H1 (cell line): ENCODE measurements around the gene CAD. TPM values are rescaled to one million over a fixed set of nuclear protein-coding genes. Genes with fewer than 3 reads are reported as not detected.
A peak's percentile ranks its signal among the peaks of the same experiment; 100 is the strongest.

Source experiments
- CTCF ChIA-PET: fragments of 300-600 bp; sonication (Branson Sonifier 250); formaldehyde crosslinking; loops from one replicate; lab custom pipeline; 2021; ENCODE audit not compliant: partially characterized antibody; lab: Charles Lee
- POLR2A ChIA-PET: fragments of 300-600 bp; sonication (Branson Sonifier 250); formaldehyde crosslinking; loops from one replicate; lab custom pipeline; 2021; ENCODE audit warnings: inconsistent platforms; ENCODE audit not compliant: partially characterized antibody; lab: Charles Lee
- DNase-seq, 2 experiments: peaks; one replicate each; pipeline versions ENCODE4 v3.0.0 to v3.0.0-alpha.2; 2010 to 2022; ENCODE audit warnings: low spot score in 2 of 2, low read depth in 1 of 2, mixed read lengths in 1 of 2
- FAIRE-seq: peaks from 2 replicates; lab custom pipeline; 2011; peaks lifted over from hg19 to GRCh38; lab: Jason Lieb, UNC
- H2AFZ ChIP-seq: 2 replicates; pipeline ENCODE4 v1.8.1; 2012; ENCODE audit warnings: low read length, inconsistent platforms
- H2AK5ac ChIP-seq: 2 replicates; pipeline ENCODE4 v1.6.1; 2013; ENCODE audit warnings: low read depth, low read length
- H2BK120ac ChIP-seq: replicated peaks from 2 replicates; pipeline ENCODE3; 2013; ENCODE audit warnings: low read depth, low read length, inconsistent platforms
- H2BK12ac ChIP-seq: 2 replicates; pipeline ENCODE4 v1.6.1; 2013; ENCODE audit warnings: low read depth, low read length
- H2BK15ac ChIP-seq: 2 replicates; pipeline ENCODE4 v1.6.1; 2013; ENCODE audit warnings: low read length
- H2BK20ac ChIP-seq: 2 replicates; pipeline ENCODE4 v1.6.1; 2013; ENCODE audit warnings: low read length
- H2BK5ac ChIP-seq: 2 replicates; pipeline ENCODE4 v1.6.1; 2013; ENCODE audit warnings: low read depth, low read length
- H3K14ac ChIP-seq: 2 replicates; pipeline ENCODE4 v1.6.1; 2013; ENCODE audit warnings: inconsistent platforms; ENCODE audit not compliant: insufficient read length
- H3K18ac ChIP-seq: 2 replicates; pipeline ENCODE4 v1.6.1; 2013; ENCODE audit warnings: low read length; ENCODE audit errors: extremely low read depth
- H3K23ac ChIP-seq: 2 replicates; pipeline ENCODE4 v1.6.1; 2013; ENCODE audit warnings: inconsistent platforms; ENCODE audit not compliant: insufficient read length
- H3K23me2 ChIP-seq: 2 replicates; pipeline ENCODE4 v1.6.1; 2013; ENCODE audit warnings: low read depth, low read length
- H3K27ac ChIP-seq: 2 replicates; pipeline ENCODE4 v1.6.1; 2011; ENCODE audit warnings: low read depth, low read length, inconsistent platforms
- H3K27me3 ChIP-seq, 4 experiments: replicated peaks in 1 of 4; 1 replicate in 1 of 4; 2 replicates in 3 of 4; pipeline versions ENCODE4 v1.6.1 to v1.8.1; 2011 to 2013; ENCODE audit warnings: low read length in 3 of 4, mild to moderate bottlenecking in 3 of 4, inconsistent platforms in 2 of 4, mixed read lengths in 2 of 4, moderate library complexity in 1 of 4; ENCODE audit not compliant: control insufficient read depth in 3 of 4, insufficient read depth in 3 of 4; ENCODE audit errors: extremely low read depth in 1 of 4
- H3K36me3 ChIP-seq, 4 experiments: 2 replicates each; pipeline versions ENCODE4 v1.6.1 to v1.8.1; 2011 to 2013; ENCODE audit warnings: mild to moderate bottlenecking in 4 of 4, low read length in 3 of 4, moderate library complexity in 2 of 4, control low read depth in 1 of 4, inconsistent platforms in 1 of 4; ENCODE audit not compliant: insufficient read depth in 4 of 4, control insufficient read depth in 2 of 4
- H3K4ac ChIP-seq: replicated peaks from 2 replicates; pipeline ENCODE3; 2013; ENCODE audit warnings: low read length, low read depth, mixed read lengths, inconsistent platforms; ENCODE audit not compliant: insufficient read length
- H3K4me1 ChIP-seq, 4 experiments: replicated peaks in 1 of 4; 1 replicate in 1 of 4; 2 replicates in 3 of 4; pipeline versions ENCODE4 v1.6.1 to v1.8.1; 2011 to 2013; ENCODE audit warnings: low read length in 3 of 4, inconsistent platforms in 2 of 4, mixed read lengths in 1 of 4; ENCODE audit not compliant: insufficient read depth in 4 of 4, control insufficient read depth in 3 of 4
- H3K4me2 ChIP-seq, 2 experiments: 2 replicates each; pipeline versions ENCODE4 v1.6.1 to v1.8.1; 2011 to 2013; ENCODE audit warnings: low read depth in 2 of 2, low read length in 2 of 2, control low read depth in 1 of 2, inconsistent platforms in 1 of 2, mild to moderate bottlenecking in 1 of 2; ENCODE audit not compliant: insufficient read depth in 1 of 2
- H3K4me3 ChIP-seq, 4 experiments: fragments of 200-600, 300-600 bp in 1 of 4; sonication (generic), shearing (Covaris generic), sonication (Bioruptor Twin) in 1 of 4; 2 replicates each; pipeline versions ENCODE4 v1.5.1 to v1.8.1; 2011 to 2016; ENCODE audit warnings: low read length in 4 of 4, low read depth in 3 of 4, control low read depth in 2 of 4, inconsistent platforms in 2 of 4, mild to moderate bottlenecking in 2 of 4, mixed read lengths in 1 of 4, moderate library complexity in 1 of 4; ENCODE audit not compliant: insufficient read depth in 2 of 4; ENCODE audit errors: extremely low read depth in 1 of 4
- H3K56ac ChIP-seq: replicated peaks from 2 replicates; pipeline ENCODE3; 2013; ENCODE audit warnings: low read depth, mild to moderate bottlenecking, mixed read lengths, low read length, inconsistent platforms; ENCODE audit not compliant: insufficient read length
- H3K79me1 ChIP-seq: 2 replicates; pipeline ENCODE4 v1.6.1; 2013; ENCODE audit warnings: low read depth, low read length, control low read depth
- H3K79me2 ChIP-seq, 2 experiments: 2 replicates each; pipeline versions ENCODE4 v1.6.1 to v1.8.1; 2012 to 2013; ENCODE audit warnings: low read length in 2 of 2, mild to moderate bottlenecking in 2 of 2, inconsistent platforms in 1 of 2; ENCODE audit not compliant: insufficient read depth in 2 of 2, control insufficient read depth in 1 of 2
- H3K9ac ChIP-seq, 4 experiments: replicated peaks in 1 of 4; 1 replicate in 1 of 4; 2 replicates in 3 of 4; pipeline versions ENCODE4 v1.6.1 to v1.8.1; 2011 to 2013; ENCODE audit warnings: low read depth in 3 of 4, low read length in 3 of 4, control low read depth in 2 of 4, mild to moderate bottlenecking in 2 of 4, moderate library complexity in 2 of 4, inconsistent platforms in 1 of 4; ENCODE audit errors: extremely low read depth in 1 of 4
- H3K9me3 ChIP-seq, 2 experiments: 2 replicates each; pipeline versions ENCODE4 v1.6.1 to v1.8.1; 2012 to 2013; ENCODE audit warnings: mild to moderate bottlenecking in 2 of 2, moderate library complexity in 2 of 2, control low read depth in 1 of 2, inconsistent platforms in 1 of 2, low read depth in 1 of 2, low read length in 1 of 2, mixed read lengths in 1 of 2; ENCODE audit not compliant: insufficient read depth in 2 of 2
- H4K20me1 ChIP-seq, 2 experiments: replicated peaks in 1 of 2; 2 replicates each; pipeline versions ENCODE3 to v1.8.1; 2011 to 2013; ENCODE audit warnings: inconsistent platforms in 2 of 2, low read length in 2 of 2, mild to moderate bottlenecking in 1 of 2; ENCODE audit not compliant: insufficient read depth in 2 of 2, control insufficient read depth in 1 of 2
- H4K5ac ChIP-seq: 2 replicates; pipeline ENCODE4 v1.6.1; 2013; ENCODE audit warnings: low read length, low read depth, mixed read lengths, inconsistent platforms; ENCODE audit not compliant: insufficient read length
- H4K8ac ChIP-seq: 2 replicates; pipeline ENCODE4 v1.8.0; 2013; ENCODE audit warnings: mild to moderate bottlenecking, moderate library complexity, low read length, inconsistent platforms; ENCODE audit not compliant: insufficient read depth; ENCODE audit errors: extremely low read depth
- H4K91ac ChIP-seq: replicated peaks from 2 replicates; pipeline ENCODE3; 2013; ENCODE audit warnings: low read length, mixed read lengths, inconsistent platforms; ENCODE audit not compliant: insufficient read length
- ATF2 ChIP-seq: IDR thresholded peaks from 2 replicates; pipeline ENCODE4 v1.6.1; 2012; ENCODE audit warnings: low read length, inconsistent platforms
- BACH1 ChIP-seq: IDR thresholded peaks from 2 replicates; pipeline ENCODE4 v1.6.1; 2012; ENCODE audit warnings: low read length, improper control_type of control experiment
- CREB1 ChIP-seq: IDR thresholded peaks from 2 replicates; pipeline ENCODE4 v1.6.1; 2012; ENCODE audit warnings: inconsistent platforms
- GTF2F1 ChIP-seq: IDR thresholded peaks from 2 replicates; pipeline ENCODE4 v1.6.1; 2012; ENCODE audit warnings: low read depth, low read length, improper control_type of control experiment, borderline replicate concordance
- TAF1 ChIP-seq: IDR thresholded peaks from 2 replicates; pipeline ENCODE4 v1.6.1; 2011; ENCODE audit warnings: mild to moderate bottlenecking, low read depth, low read length
- WGBS, 2 experiments: shearing (Covaris generic) in 1 of 2; methylation state at CpG; one replicate each; pipeline versions ENCODE4 v1.1.6 to v1.1.7; 2013 to 2015; ENCODE audit warnings: low lambda C conversion rate in 2 of 2, mixed read lengths in 2 of 2, inconsistent platforms in 1 of 2, low coverage in 1 of 2, missing lambda C conversion rate in 1 of 2; ENCODE audit not compliant: insufficient replicate concordance in 2 of 2, insufficient coverage in 1 of 2, insufficient read length in 1 of 2; ENCODE audit errors: extremely low coverage in 1 of 2, missing lambda C conversion rate in 1 of 2; 5-methylcytosine and 5-hydroxymethylcytosine counted together
- polyA plus RNA-seq, 7 experiments: library from polyadenylated mRNA; depleted of rRNA in 3 of 7; stranded (reverse) in 5 of 7; unstranded in 2 of 7; fragments of >200 nt in 5 of 7; fragments of 200-250 nt in 2 of 7; gene quantifications; 1 replicate in 5 of 7; 2 replicates in 1 of 7; 4 replicates in 1 of 7; pipeline versions ENCODE4 v1.2.1 to v1.2.3, GENCODE V29; 2011 to 2013; ENCODE audit warnings: missing spikeins in 2 of 7, mixed read lengths in 2 of 7
- total RNA-seq: library from RNA; stranded (reverse); fragmentation: NEBNext Ultra II Directional; extraction: Animal tissue kit (Norgen Biotek cat#: 25700); gene quantifications from 2 replicates; pipeline ENCODE4 v1.2.1, GENCODE V29; 2021

CAD gene
- total and polyA plus RNA-seq, 2 of the 8 experiments (the other 6 are each of a cell fraction or from before 2014, with no cell fraction given), result 130 to 146 TPM

- H3K9ac ChIP-seq, result no peak overlapping the region
- peaks cover 42 to 61% (median 59%) of the 10 kb centered on the region in 4 experiments for H3K36me3 ChIP-seq
- CTCF ChIA-PET, result interaction anchor here (1.0 to 3.9 kb wide), 7 partner anchors 8 to 79 kb away, joined by 3 to 32 read pairs (median 4); partner anchors contain the start of genes MPV17 and TRIM54
Observed at GRCh38 chr2:27243391-27244130, 26.4 kb downstream of the CAD start.

More at GRCh38 chr2:27243391-27244130, 26.4 kb downstream of the CAD start:
- H3K4me3 ChIP-seq, result no peak overlapping the region
- H2BK5ac ChIP-seq, result no peak overlapping the region
- H3K27ac ChIP-seq, result no peak overlapping the region
- no peaks in the 10 kb centered on the region for H3K27me3 ChIP-seq
- H3K56ac ChIP-seq, result no peak overlapping the region
- H2BK12ac ChIP-seq, result no peak overlapping the region
- no peaks in the 10 kb centered on the region for H3K9me3 ChIP-seq
- FAIRE-seq, result no peak
- no peak for DNase-seq
- H2AFZ ChIP-seq, result no peak overlapping the region
- H3K4me2 ChIP-seq, result no peak overlapping the region
- H3K79me1 ChIP-seq, result no peaks in the 10 kb centered on the region
- H2BK15ac ChIP-seq, result no peak overlapping the region
- no peak overlapping the region for H3K14ac ChIP-seq
- peak overlapping the region; percentile 3; the same call in 1 of the 2 replicates for H4K8ac ChIP-seq
- peaks cover 4 to 16% of the 10 kb centered on the region in 2 experiments for H4K20me1 ChIP-seq
- no peaks in the 10 kb centered on the region for H3K4me1 ChIP-seq
- no peaks in the 10 kb centered on the region for H3K79me2 ChIP-seq
- POLR2A ChIA-PET, result interaction anchor here (0.5 to 32.6 kb wide), 9 partner anchors 1 to 165 kb away, joined by 3 to 835 read pairs (median 4); partner anchors contain the start of genes CAD, DNAJC5G and TRIM54
- H3K23me2 ChIP-seq, result no peaks in the 10 kb centered on the region
- H4K5ac ChIP-seq, result no peak overlapping the region
- H4K91ac ChIP-seq, result no peak overlapping the region
- WGBS, 2 experiments, result 98% methylated on average over 14 of the region's 19 CpGs; no CpG with 5 or more reads in 1 of the 2 experiments
- TF ChIP-seq ATF2, result no peak
- no peak for TF ChIP-seq CREB1
- TF ChIP-seq GTF2F1, result no peak
- no peak for TF ChIP-seq BACH1
- no peak for TF ChIP-seq TAF1
- TF ChIP-seq, all 59 proteins: peak for 0
- no peak overlapping the region for H2BK20ac ChIP-seq
- no peak overlapping the region for H3K4ac ChIP-seq
- H3K23ac ChIP-seq, result no peak overlapping the region
- H2BK120ac ChIP-seq, result no peak overlapping the region
- H2AK5ac ChIP-seq, result no peak overlapping the region
- no peak overlapping the region for H3K18ac ChIP-seq
